22Rv1 (cell line): Measurements from ENCODE around the gene CARMIL1.

Experiments
- CTCF ChIP-seq: fragments of 450-650 bp; IDR thresholded peaks from 2 replicates; pipeline ENCODE4 v1.5.1; 2017; ENCODE audit warnings: mild to moderate bottlenecking
- ZFX ChIP-seq: fragments of 450-650 bp; IDR thresholded peaks from 2 replicates; pipeline ENCODE4 v1.6.1; 2017; ENCODE audit warnings: antibody characterized with exemption, borderline replicate concordance

GRCh38 chr6:25508051-25508450 lies 228.9 kb downstream of the CARMIL1 start:
- TF ChIP-seq CTCF (no peak), ZFX (no peak)
